ENCODE measurements around the gene FILIP1L. TPM values are rescaled to one million over a fixed set of nuclear protein-coding genes. Genes with fewer than 3 reads are reported as not detected.

Gene FILIP1L
- total and polyA plus RNA-seq, 2 of the 4 experiments (the other 2 are of a cell fraction): 11.5 to 19.9 TPM

- POLR2A ChIA-PET (ENCODE audit: unreplicated experiment): no interaction called here
- H2AK5ac ChIP-seq (ENCODE audit: low read depth, low read length): no peak overlapping the region
Measured at GRCh38 chr3:99915906-99916432, 198.3 kb downstream of the FILIP1L start.

More at GRCh38 chr3:99915906-99916432, 198.3 kb downstream of the FILIP1L start:
- Histone ChIP-seq H3K4ac (ENCODE audit: low read depth, low read length) (no peak overlapping the region), H2BK20ac (ENCODE audit: low read depth, low read length) (no peak overlapping the region), H3K27ac (ENCODE audit: insufficient read depth, low read length) (no peak overlapping the region), H2AK9ac (replicated peaks; ENCODE audit: low read depth, low read length, poor library complexity) (no peak overlapping the region), H3K4me3 (ENCODE audit: insufficient read depth, low read depth, low read length) (no peak overlapping the region), H4K8ac (ENCODE audit: low read depth in 2 of 2, low read length in 2 of 2) (no peak overlapping the region), H3K4me1 (ENCODE audit: control insufficient read depth, insufficient read depth, low read length) (peaks cover 8% of the 10 kb centered on the region), H3K9me1 (ENCODE audit: insufficient read depth, low read length) (peaks cover 5% of the 10 kb centered on the region), H2BK15ac (ENCODE audit: low read depth, low read length) (no peak overlapping the region), H3K9ac (ENCODE audit: low read depth, low read length) (no peak overlapping the region), H4K91ac (ENCODE audit: insufficient read depth, low read depth, low read length) (no peak overlapping the region), H3K36me3 (ENCODE audit: control insufficient read depth, insufficient read depth, low read length) (no peaks in the 10 kb centered on the region), H3K14ac (replicated peaks; ENCODE audit: low read depth, low read length) (no peak overlapping the region), H3K27me3 (ENCODE audit: control insufficient read depth, insufficient read depth, low read length) (no peaks in the 10 kb centered on the region), H3K79me1 (ENCODE audit: low read depth in 1 of 2, low read length in 2 of 2) (peaks cover 0 to 5% of the 10 kb centered on the region in 2 experiments; a peak in 2 of 4 replicates), H2BK5ac (ENCODE audit: low read depth, low read length, poor library complexity, severe bottlenecking) (no peak overlapping the region), H3K56ac (ENCODE audit: extremely low read depth, insufficient read depth, low read length) (no peak overlapping the region), H4K20me1 (ENCODE audit: insufficient read depth, low read length) (no peaks in the 10 kb centered on the region), H3K9me3 (ENCODE audit: control insufficient read depth, insufficient read depth, low read length) (no peaks in the 10 kb centered on the region), H3K18ac (ENCODE audit: low read depth, low read length) (no peak overlapping the region), H4K5ac (ENCODE audit: low read depth, low read length) (no peak overlapping the region), H3K23ac (ENCODE audit: low read depth, low read length) (no peak overlapping the region; the same call in 1 of the 2 replicates), H2AFZ (replicated peaks; ENCODE audit: low read length, poor library complexity) (no peak overlapping the region), H3K4me2 (ENCODE audit: low read depth, low read length) (no peak overlapping the region), H2BK120ac (ENCODE audit: low read depth, low read length) (no peak overlapping the region)
- in situ Hi-C loops (cut with MboI; ENCODE audit: low sequenced_read_pairs) (no loop called here), intact Hi-C loops (cut with micrococcal nuclease) (no loop called here), dilution Hi-C loops (cut with HindIII; ENCODE audit: low sequenced_read_pairs, unreplicated experiment) (no loop called here)
- 100% methylated on average over 1 of the region's 3 CpGs; no CpG with 5 or more reads in 1 of the 2 experiments for WGBS, 2 experiments (ENCODE audit: extremely low coverage in 2 of 2, insufficient read length in 1 of 2)
- DNase-seq: no peak
- no peak for TF ChIP-seq SMC3 (IDR thresholded peaks at IDR 0.05; ENCODE audit: low read depth, low read length)
- TF ChIP-seq RFX5 (IDR thresholded peaks at IDR 0.05; ENCODE audit: low read depth, low read length): no peak
- BruUV-seq (replicated peaks): no TSS peak
- CTCF ChIA-PET: interaction anchor here (0.6 kb wide), 1 partner anchor 29 kb away, joined by 3 read pairs; no protein-coding TSS in a partner anchor
- no peak for ATAC-seq (ENCODE audit: low read depth)

Measured in IMR-90 (cell line).